ENCODE results near the gene ITFG2.
"Not testable (repeated sequence)": the region's sequence is repeated elsewhere in the genome, so short reads cannot be mapped to it uniquely, and the experiment has no call there.

ITFG2 gene

GRCh38 chr12:2860170-2860569 is 47.7 kb downstream of the ITFG2 start:
- in situ Hi-C loops (cut with MboI; ENCODE audit: low sequenced_read_pairs): no loop called here

- in situ Hi-C loops (cut with MboI; ENCODE audit: low sequenced_read_pairs): no loop called here
Measured at GRCh38 chr12:2862876-2863275, 50.4 kb downstream of the ITFG2 start.

GRCh38 chr12:2863402-2863801 is 50.9 kb downstream of the ITFG2 start:
- in situ Hi-C loops (cut with MboI; ENCODE audit: low sequenced_read_pairs): not testable (repeated sequence)

GRCh38 chr12:2864198-2864597 is 51.7 kb downstream of the ITFG2 start:
- in situ Hi-C loops (cut with MboI; ENCODE audit: low sequenced_read_pairs): no loop called here

DNA sequence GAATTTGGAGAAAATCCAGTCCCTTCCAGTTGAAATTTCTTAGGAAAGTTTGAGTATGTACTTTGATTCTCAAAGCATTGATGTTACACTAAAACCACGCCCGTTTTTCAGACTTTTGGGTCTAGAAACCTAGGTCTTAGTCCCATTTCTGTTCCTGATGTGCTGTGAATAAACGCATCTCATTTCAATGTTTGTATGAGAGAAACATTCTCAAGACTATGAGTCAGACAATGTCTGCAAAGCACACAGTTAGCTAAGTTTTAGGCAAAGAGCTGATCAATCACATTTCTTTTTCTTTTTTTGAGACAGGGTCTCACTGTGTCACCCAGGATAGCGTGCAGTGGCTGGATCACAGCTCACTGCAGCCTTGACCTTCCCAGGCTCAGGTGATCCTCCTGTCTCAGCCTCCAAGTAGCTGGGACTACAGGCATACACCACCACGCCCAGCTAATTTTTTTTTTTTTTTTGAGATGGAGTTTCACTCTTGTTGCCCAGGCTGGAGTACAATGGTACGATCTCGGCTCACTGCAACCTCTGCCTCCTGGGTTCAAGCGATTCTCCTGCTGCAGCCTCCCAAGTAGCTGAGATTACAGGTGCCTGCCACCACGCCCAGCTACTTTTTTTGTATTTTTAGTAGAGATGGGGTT is 56.6 kb downstream of the ITFG2 start:
- in situ Hi-C loops (cut with MboI; ENCODE audit: low sequenced_read_pairs): not testable (repeated sequence)

Measured in HL-60/S4 treated with retinoic acid at 250 ng/mL for 4 days and 3 days (cell line).